Upper lobe of right lung (tissue), 1 donor: ENCODE data around the gene CENPC. TPM values are rescaled to one million over a fixed set of nuclear protein-coding genes. Genes with fewer than 3 reads are reported as not detected.

Experiments
- ATAC-seq: fragments of 200-7000 bp; cut with Tn5 transposase; one replicate; pipeline ENCODE4 v1.9.1; 2020; ENCODE audit warnings: mild to moderate bottlenecking, moderate library complexity
- DNase-seq: peaks from one replicate; pipeline ENCODE4 v3.0.0-alpha.2; 2020
- H3K27ac ChIP-seq: fragments of 200-600 bp; one replicate; pipeline ENCODE4 v1.8.0; 2022
- H3K27me3 ChIP-seq: fragments of 200-600 bp; one replicate; pipeline ENCODE4 v1.8.0; 2022; ENCODE audit warnings: mild to moderate bottlenecking
- H3K36me3 ChIP-seq: fragments of 200-600 bp; one replicate; pipeline ENCODE4 v1.8.0; 2022
- H3K4me1 ChIP-seq: fragments of 200-600 bp; one replicate; pipeline ENCODE4 v1.8.0; 2022
- H3K4me3 ChIP-seq: fragments of 200-600 bp; one replicate; pipeline ENCODE4 v1.8.0; 2022; ENCODE audit warnings: mild to moderate bottlenecking
- H3K9me3 ChIP-seq: fragments of 200-600 bp; one replicate; pipeline ENCODE4 v1.8.0; 2022
- CTCF ChIP-seq: fragments of 200-600 bp; IDR thresholded peaks from one replicate; pipeline ENCODE4 v1.8.0; 2022; ENCODE audit warnings: antibody characterized with exemption
- intact Hi-C: fragments of 100-400 bp; cut with DNase I; formaldehyde crosslinking; loops from one replicate; pipeline ENCODE4 v1.11.0; 2022
- total RNA-seq: library from RNA; stranded (reverse); fragmentation: NEBNext Ultra II Directional; extraction: Animal tissue kit (Norgen Biotek cat#: 25700); gene quantifications from one replicate; pipeline ENCODE4 v1.2.1, GENCODE V29; 2021
- donor health status: DM: no; HTN: yes; CAD: no; lungs with severe emphysema.

The CENPC gene
- total RNA-seq, 1 donor from 2014 or later, result 24.0 TPM

GRCh38 chr4:67575232-67576058 lies 30.1 kb upstream of the CENPC start:
- Histone ChIP-seq H3K27me3 (no peaks in the 10 kb centered on the region), H3K4me1 (no peaks in the 10 kb centered on the region), H3K4me3 (no peak overlapping the region), H3K36me3 (no peaks in the 10 kb centered on the region), H3K9me3 (no peaks in the 10 kb centered on the region), H3K27ac (no peak overlapping the region)
- ATAC-seq, result no peak
- no peak for TF ChIP-seq CTCF
- no peak for DNase-seq
- intact Hi-C loops, result no loop called here

DNA sequence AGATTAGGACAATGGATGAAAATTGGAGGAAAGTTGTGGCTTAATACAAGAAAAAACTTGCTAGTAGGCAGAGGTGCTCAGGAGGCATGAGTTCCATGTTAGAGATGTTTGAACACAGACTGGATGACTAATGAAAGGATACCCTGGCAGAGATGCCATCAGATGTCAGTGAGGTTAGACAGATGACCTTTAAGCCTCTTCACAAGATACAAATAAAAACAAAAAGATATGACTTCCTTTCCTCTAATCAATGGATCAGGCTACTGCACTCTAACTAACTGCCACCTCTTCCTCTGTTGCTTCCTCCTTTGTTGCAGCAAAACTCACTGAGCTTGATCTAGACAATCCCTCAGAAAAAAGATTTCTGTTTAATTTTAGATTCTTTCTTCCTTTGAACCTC lies 27.9 kb upstream of the CENPC start:
- intact Hi-C loops, result no loop called here
- ATAC-seq, result no peak
- no peaks in the 10 kb centered on the region for H3K36me3 ChIP-seq
- no peak overlapping the region for H3K4me3 ChIP-seq
- no peaks in the 10 kb centered on the region for H3K9me3 ChIP-seq
- no peak for DNase-seq
- TF ChIP-seq CTCF, result no peak
- no peaks in the 10 kb centered on the region for H3K27me3 ChIP-seq
- no peaks in the 10 kb centered on the region for H3K4me1 ChIP-seq
- H3K27ac ChIP-seq, result no peak overlapping the region

DNA sequence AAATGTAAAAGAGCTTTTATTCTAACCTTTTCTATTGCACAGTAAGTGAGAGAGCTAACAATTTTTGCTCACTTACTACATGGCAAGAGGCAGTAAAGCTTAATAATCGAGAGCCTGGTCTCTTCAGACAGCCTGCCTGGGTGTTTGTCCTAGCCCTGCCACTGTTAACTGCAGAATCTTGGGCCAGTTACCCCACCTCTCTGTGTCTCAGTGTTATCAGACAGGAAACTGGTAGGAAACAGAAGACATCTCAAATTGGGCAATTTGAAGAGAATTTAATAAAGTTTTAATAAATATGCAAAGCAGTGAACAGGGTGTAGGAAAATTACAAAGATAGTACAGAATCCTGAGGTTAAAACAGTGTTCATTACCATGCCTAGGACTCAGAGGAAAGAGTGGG lies 26.7 kb upstream of the CENPC start:
- DNase-seq (no peak), ATAC-seq (no peak)
- Histone ChIP-seq H3K27me3 (no peaks in the 10 kb centered on the region), H3K4me1 (no peaks in the 10 kb centered on the region), H3K4me3 (no peak overlapping the region), H3K36me3 (no peaks in the 10 kb centered on the region), H3K27ac (no peak overlapping the region), H3K9me3 (no peaks in the 10 kb centered on the region)
- intact Hi-C loops, result no loop called here
- TF ChIP-seq CTCF, result no peak

DNA sequence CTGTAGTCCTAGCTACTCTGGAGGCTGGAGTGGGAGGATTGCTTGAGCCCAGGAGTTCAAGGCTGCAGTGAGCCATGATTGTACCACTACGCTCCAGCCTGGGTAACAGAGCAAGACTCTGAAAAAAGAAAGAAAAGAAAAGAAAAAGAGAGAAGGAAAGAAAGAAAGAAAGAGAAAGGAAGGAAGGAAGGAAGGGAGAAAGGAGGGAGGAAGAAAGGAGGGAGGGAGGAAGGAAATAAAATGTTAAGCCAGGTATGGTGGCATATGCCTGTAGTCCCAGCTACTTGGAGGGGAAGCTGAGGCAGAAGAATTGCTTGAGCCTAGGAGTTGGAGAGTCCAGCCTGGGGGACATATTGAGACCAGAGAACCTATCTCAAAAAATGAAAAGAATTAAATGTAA lies 25.2 kb upstream of the CENPC start:
- H3K36me3 ChIP-seq, result no peaks in the 10 kb centered on the region
- no peak overlapping the region for H3K27ac ChIP-seq
- H3K4me3 ChIP-seq, result no peak overlapping the region
- no peak for TF ChIP-seq CTCF
- intact Hi-C loops, result no loop called here
- no peak for ATAC-seq
- H3K27me3 ChIP-seq, result no peaks in the 10 kb centered on the region
- DNase-seq, result no peak
- H3K9me3 ChIP-seq, result no peaks in the 10 kb centered on the region
- no peaks in the 10 kb centered on the region for H3K4me1 ChIP-seq

DNA sequence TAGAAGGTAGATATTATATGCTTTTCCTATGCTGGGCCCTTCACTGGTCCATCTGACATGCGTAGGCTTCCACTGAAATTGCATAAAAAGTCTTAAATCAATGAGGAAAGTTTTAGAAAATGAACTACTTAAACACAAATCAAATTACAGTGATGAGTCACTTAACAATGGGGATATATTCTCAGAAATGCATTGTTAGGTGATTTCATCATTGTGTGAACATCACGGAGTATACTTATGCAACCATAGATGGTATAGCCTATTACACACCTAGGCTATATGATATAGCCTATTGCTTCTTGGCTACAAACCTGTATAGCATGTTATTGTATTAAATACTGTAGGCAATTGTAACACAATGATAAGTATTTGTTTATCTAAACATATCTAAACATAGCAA lies 23.5 kb upstream of the CENPC start:
- no peak for ATAC-seq
- no peaks in the 10 kb centered on the region for H3K36me3 ChIP-seq
- H3K4me3 ChIP-seq, result no peak overlapping the region
- DNase-seq, result no peak
- no peak for TF ChIP-seq CTCF
- no peaks in the 10 kb centered on the region for H3K4me1 ChIP-seq
- H3K9me3 ChIP-seq, result no peaks in the 10 kb centered on the region
- H3K27me3 ChIP-seq, result no peaks in the 10 kb centered on the region
- intact Hi-C loops, result no loop called here
- no peak overlapping the region for H3K27ac ChIP-seq
